ENCODE results near the gene ACSL1.

- TF ChIP-seq CTCF (IDR thresholded peaks at IDR 0.05; ENCODE audit: poor library complexity) (no peak), EZH2 (IDR thresholded peaks at IDR 0.05; ENCODE audit: borderline replicate concordance) (no peak)
Observed at GRCh38 chr4:184854673-184855072, 28.9 kb upstream of the ACSL1 start.

Measured in hepatocyte (in vitro differentiated cells).